SK-N-SH (cell line): Measurements from ENCODE around the gene PAEP.

Experiments used
- CTCF ChIP-seq: fragments of 200-600 bp; sonication (generic); IDR thresholded peaks from 2 replicates; pipeline ENCODE4 v1.6.1; 2017; ENCODE audit warnings: antibody characterized with exemption, mild to moderate bottlenecking, moderate library complexity
- ELF1 ChIP-seq: IDR thresholded peaks from 2 replicates; pipeline ENCODE4 v1.4.0; 2012
- EZH2phosphoT487 ChIP-seq: fragments of 200-600 bp; sonication (generic); IDR thresholded peaks from 2 replicates; pipeline ENCODE4 v1.6.1; 2017; ENCODE audit warnings: low read depth, mixed run types, mild to moderate bottlenecking, antibody characterized with exemption, moderate library complexity, borderline replicate concordance
- FOXJ3 ChIP-seq: sonication (generic); formaldehyde crosslinking; IDR thresholded peaks from 2 replicates; pipeline ENCODE4 v1.5.1; 2020; ENCODE audit warnings: mild to moderate bottlenecking, missing genetic modification reagents
- FOXM1 ChIP-seq: IDR thresholded peaks from 2 replicates; pipeline ENCODE4 v1.4.0; 2012; ENCODE audit warnings: low read depth, mild to moderate bottlenecking
- JUND ChIP-seq: IDR thresholded peaks from 2 replicates; pipeline ENCODE4 v1.4.0; 2012
- MEF2A ChIP-seq: IDR thresholded peaks from 2 replicates; pipeline ENCODE4 v1.4.0; 2012; ENCODE audit warnings: low read depth, borderline replicate concordance
- RAD21 ChIP-seq: IDR thresholded peaks from 2 replicates; pipeline ENCODE4 v1.6.1; 2012; ENCODE audit warnings: mild to moderate bottlenecking, low read length
- RXRA ChIP-seq: IDR thresholded peaks from 2 replicates; pipeline ENCODE4 v1.4.0; 2012; ENCODE audit warnings: low read depth, mild to moderate bottlenecking, borderline replicate concordance
- USF2 ChIP-seq: fragments of 150-350 bp; IDR thresholded peaks from 2 replicates; pipeline ENCODE4 v1.6.1; 2017; ENCODE audit warnings: antibody characterized with exemption, low read length, low read depth, borderline replicate concordance

GRCh38 chr9:135512241-135512603 lies 49.3 kb upstream of the PAEP start:
- no peak for TF ChIP-seq CTCF
- no peak for TF ChIP-seq ELF1
- TF ChIP-seq FOXJ3 (CRISPR knock-in tag) = no peak
- TF ChIP-seq EZH2phosphoT487 = no peak
- TF ChIP-seq JUND = no peak
- no peak for TF ChIP-seq FOXM1
- TF ChIP-seq MEF2A = no peak
- no peak for TF ChIP-seq USF2
- no peak for TF ChIP-seq RAD21
- TF ChIP-seq RXRA = no peak
